Activated T-cell treated with anti-CD3 and anti-CD28 coated beads for 48 hours (primary cell): ENCODE data around the gene RPS6KL1.

Experiments used
- DNase-seq: peaks from one replicate; pipeline ENCODE4 v3.0.0-alpha.2; 2020; ENCODE audit warnings: low read depth

Gene RPS6KL1, protein sequence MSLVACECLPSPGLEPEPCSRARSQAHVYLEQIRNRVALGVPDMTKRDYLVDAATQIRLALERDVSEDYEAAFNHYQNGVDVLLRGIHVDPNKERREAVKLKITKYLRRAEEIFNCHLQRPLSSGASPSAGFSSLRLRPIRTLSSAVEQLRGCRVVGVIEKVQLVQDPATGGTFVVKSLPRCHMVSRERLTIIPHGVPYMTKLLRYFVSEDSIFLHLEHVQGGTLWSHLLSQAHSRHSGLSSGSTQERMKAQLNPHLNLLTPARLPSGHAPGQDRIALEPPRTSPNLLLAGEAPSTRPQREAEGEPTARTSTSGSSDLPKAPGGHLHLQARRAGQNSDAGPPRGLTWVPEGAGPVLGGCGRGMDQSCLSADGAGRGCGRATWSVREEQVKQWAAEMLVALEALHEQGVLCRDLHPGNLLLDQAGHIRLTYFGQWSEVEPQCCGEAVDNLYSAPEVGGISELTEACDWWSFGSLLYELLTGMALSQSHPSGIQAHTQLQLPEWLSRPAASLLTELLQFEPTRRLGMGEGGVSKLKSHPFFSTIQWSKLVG

DNA sequence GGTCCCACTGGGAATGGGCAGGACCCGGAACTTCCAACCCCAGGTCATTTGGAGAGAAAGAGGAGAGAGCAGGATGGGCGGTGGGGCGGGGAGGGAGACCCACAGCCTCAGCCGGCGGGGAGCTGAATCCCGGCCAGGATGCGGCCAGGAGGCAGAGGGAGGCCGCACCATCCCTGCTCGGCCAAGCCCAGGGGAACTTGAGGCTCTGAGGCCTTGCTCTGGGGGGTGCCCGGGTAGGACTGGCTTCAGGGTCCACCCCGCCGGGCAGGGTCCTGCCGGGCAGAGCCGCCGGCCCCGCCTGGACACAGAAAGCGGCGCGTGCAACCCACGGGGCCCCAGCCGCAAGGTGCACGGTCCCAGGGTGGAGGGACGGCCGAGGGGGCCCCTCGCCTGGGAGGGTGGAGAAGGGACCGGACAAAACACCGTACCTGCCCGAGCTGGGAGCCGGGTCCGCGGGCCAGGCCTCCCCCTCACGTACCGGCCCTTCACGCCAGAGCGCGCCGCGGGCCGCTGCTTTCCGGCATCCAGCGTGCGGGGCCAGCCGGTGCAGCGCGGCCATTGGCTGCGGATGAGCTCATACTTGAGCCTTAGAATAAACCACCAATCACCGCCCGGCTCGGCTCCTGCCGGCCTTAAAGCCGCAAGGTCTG lies at the start of gene RPS6KL1:
Gene RPS6KL1 (minus strand): TSS at position 509 of the 650 bp plus-strand sequence. CDS start 1,719 bp downstream, outside the sequence.
- DNase-seq, result peak; percentile 77

DNA sequence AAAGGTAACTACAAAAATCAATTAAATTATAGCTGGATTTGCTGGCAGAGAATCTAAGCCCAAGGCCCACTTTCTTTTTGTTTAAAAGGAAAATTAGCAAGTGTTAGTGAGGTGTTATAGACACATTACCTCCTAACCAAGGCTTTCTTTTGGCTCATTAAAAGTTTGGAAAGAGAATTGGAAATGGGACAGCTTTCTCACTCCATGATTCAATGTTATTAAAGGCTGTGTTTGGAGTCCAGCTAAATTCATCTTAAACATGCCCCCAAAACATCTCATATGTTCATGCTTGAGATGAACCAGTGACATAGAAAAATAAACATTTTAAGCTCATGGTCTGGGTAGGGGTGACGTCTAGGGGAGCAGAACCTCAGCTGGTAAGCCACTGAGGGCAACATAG lies 45.8 kb upstream of the RPS6KL1 start:
- DNase-seq, result no peak

DNA sequence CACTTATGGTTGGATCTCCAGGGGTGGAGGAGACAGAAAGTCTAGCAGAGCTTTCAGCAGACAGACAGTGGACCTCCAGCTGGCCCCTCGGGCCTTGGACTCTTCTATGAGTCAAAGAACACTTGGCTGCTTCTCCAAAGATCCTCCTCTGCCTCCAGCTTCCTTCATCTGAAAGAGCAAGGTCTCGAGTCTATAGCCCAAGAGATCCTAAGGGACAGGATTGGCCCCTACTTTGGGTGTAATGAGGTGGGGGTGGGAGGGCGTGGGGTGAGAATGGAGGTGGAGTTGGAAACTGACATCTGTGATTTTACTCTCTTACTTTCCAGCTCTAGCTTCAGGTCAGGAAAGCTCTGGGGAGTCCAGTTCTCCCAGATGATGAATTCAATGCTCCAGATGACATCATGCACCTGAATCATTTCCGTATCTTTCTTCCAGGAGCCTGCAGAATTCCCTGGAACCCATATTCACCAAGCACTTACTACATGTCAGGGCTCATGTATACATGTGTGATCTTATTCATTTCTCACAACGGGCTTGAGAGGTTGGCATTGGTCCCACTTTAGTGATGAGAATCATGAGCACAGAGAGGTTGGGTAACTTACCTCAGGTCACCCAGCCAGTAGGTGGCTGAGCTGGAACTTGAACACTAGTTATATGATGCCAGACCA lies 42.6 kb upstream of the RPS6KL1 start:
- DNase-seq, result no peak

DNA sequence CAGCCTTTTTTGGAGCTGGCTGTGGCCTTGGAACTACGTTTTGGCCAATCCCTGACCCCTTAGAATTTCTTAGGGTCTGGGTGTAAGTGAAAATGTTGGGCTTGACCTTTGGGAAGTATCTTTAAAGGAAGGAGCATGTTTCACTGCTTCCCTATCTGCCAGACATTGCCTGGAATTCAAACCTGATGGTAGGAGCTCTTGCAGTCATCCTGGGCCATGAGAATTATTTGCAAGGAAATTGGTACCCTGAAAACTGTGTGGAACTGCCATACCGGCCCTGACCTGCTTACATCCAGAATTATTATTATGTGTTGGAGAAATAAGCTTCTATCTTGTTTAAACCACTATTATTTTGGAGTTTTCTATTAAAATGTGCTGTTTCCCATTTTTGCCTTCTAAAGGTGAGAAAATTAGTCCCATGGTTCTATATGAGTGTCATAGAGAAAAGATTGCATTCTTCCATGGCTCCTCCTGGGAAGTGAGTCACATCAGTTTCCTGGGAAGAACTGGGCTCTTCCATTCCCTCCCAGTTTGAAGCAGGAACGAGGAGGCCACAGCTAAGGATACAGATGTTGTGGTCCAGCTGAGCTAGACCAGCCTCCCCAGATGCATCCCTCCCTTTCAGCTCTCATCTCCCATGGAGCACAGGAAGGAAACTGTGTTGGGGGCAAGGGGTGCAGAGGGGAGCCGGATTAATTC lies 41.9 kb upstream of the RPS6KL1 start:
- no peak for DNase-seq

DNA sequence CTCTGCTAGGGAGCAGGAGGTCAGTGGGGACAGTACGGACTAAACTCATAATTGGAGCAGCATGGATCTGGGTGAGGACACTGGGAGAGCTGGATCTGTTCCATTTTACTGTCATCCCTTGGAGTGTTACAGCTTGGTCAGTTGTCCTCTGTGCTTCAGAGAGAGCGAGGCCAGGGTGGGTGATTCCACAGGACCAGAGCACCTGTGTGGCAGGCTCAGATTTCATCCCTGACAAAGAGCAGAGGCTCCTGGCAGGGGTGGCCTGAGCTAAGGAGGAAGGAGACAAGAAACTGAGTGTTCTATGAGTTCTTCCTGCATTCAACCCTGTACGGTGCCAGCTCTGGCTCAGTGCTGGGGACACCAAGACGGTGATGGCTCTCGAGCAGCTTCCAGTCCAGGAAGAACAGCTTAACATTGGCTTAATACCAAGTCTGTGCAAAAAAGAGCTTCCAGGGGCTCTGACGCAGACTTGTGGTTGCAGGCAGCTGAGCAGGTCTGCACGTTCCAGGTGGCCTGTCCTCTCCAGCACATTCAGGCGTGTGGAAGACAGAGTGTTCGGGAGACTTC lies 40.7 kb upstream of the RPS6KL1 start:
- DNase-seq, result no peak

DNA sequence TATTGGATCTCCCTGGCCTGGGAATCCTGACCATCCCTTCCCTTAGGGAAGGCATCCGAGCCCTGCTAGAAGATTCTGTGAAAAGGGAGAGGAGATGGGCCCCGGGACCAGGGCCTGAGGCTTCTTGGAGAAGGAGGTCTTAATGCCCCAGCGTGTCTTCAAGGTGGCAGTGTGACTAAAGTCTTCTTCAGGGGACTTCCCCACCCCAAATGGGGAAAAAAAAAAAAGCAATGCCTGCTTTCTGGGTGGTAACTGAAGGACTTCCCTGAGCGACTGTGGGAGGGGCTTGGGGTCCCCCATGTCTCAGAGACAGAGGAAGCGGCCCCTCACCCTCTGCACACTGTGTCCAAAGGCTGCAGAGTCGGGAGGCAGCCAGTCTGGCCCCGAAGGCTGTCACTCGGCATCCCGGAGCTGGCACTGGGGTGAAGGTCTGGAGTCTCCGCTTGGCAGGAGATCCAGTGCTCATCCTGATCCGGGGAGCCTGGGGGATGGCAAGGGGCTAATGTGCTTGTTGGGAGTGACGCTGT lies 40.2 kb upstream of the RPS6KL1 start:
- DNase-seq, result no peak

DNA sequence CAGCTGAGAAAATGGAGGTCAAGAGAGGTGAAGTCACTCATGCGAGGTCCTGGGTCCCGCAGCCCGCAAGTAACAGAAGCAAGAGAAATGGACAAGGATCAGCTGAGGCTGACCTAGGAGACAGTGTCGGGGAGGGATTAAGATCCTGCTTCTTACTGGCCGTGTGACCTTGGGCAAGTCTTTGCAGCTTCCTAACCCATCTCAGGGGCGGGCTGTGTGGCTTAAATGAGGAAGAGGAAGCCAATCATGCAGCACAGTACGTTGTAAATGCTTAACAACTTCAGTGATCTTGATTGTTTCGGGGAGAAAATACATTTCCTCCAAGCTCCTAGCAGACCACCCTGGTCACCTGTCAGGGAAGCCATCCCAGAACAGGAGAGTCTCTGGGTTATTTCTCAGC lies 39.4 kb upstream of the RPS6KL1 start:
- DNase-seq, result no peak

DNA sequence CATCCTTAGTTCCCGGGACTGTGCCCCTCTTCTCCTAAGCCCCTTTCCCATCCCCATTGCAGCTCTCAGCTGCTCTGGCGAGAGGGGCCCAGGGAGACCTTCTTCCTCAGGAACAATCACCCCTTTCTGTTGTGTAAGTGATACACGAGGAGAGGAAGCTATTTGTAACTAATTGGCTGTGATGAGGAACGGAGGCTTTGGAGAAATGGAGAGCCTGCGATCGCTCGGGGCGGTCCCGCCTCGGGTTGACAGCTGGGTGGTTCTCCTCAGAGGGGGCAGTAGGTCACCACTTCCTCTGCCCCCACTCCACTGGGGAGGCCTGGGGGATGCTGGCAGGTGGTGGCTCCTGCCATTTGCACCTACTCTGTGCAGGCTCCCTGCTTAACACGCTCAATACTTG lies 39.0 kb upstream of the RPS6KL1 start:
- no peak for DNase-seq

DNA sequence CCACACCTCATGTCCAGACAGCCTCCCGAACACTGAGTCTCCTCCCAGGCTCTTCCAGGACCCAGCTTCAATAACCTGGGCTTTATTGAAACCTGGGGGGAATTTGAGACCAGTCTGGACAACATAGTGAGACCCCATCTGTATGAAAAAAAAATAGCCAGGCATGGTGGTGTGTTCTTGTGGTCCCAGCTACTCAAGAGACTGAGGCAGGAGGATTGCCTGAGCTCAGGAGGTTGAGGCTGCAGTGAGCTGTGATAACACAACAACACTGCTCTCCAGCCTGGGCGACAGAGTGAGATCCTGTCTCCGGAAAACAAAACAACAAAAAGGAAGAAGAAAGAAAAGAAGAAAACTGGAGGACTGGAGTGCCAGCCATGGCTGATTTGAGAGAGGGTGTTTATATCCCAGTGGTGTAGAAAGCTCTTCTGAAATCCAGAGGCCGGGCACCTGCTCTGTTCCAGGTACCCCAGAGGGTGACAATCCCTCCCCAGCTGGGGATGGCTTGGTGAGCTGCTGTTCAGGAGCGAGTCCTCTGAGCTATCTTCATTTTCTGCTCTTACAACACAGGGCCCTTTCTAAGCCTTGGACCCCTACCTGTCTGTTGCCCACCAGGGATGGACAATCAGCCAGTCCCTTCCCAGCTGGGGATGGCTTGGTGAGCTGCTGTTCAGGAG lies 38.3 kb upstream of the RPS6KL1 start:
- DNase-seq, result no peak

DNA sequence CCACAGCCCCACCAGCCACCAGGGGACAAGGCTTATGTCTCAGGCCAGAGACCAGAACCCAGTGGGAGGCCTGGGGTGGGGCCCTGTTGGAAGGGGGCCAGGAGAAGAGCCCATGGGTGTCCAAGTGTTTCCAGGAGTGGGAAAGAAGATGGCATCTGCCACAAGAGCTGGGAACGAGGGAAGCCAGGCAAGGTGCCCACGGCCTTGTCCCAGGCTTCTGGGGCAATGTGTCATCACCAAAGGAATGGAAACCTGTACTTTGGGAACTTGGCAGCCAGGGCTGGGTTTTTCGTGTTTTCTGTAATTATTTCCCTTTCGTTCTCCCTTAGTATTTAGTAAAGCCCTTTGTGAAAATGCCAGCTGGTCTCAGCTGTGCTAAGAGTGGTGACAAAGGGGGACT lies 37.7 kb upstream of the RPS6KL1 start:
- DNase-seq, result no peak

DNA sequence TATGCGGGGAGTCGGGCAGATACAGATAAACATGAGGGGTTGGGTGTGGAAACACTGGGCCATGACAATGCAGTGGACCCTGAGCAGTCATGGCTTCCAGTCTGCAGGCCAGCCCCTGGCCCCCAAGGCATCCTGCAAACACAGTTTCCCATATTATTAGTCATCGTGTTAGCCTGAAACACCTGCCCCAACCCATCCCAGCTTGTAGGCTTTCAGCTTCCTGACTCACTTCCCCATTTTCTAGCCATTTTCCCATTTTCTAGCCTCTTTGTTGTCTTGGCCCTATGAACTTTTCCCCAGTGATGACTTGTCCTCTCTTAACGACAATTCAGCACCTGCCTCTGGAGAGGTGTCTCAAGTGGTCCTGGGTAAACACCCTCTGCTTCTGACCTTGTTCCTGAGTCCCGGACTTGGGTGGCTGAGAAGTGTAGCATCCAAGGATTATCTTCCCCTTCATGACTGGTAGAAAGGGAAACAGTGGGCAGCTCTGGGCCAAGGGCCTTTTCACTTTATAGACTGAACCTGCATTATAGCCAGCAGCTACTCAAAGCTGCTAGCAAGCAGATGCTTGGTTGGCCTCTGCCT lies 36.6 kb upstream of the RPS6KL1 start:
- no peak for DNase-seq

DNA sequence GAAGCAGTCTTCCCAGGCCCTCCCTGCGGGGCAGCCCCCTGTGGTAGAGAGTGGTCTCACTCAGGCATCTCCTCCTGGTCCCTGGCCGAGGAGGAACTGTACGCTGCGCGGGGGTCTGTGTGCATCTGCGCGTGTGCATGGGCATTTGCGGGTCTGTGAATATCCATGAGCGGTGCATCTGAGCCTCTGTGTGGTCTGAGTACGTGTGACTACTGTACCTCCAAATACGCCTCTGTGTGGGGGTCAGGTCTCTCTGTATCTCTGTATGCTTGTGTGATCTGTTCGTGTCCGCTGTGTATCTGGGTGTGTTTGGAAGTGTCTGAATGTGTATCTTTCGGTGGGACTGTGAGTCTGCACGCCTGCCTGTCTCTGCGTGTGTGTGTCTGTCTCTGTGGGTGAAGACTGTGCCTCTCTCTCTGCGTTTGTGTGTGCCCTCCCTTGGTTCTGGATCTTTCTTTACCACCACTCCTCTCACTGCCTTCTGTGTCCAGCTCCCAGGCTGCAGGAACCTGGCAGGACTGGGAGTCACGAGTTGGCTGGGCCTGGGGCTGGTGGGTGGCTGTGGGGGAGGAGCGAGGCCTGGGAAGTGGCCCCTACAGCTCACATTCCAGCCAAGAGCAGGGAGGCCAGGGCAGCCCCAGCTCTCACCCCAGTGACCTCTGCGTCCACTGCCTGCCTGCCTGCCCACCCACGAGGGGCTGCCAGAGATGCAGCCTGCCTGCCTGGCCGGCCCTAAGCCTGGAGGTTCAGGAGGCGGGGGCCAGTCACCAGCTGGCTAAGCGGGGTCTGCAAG lies 33.4 kb upstream of the RPS6KL1 start:
- no peak for DNase-seq

DNA sequence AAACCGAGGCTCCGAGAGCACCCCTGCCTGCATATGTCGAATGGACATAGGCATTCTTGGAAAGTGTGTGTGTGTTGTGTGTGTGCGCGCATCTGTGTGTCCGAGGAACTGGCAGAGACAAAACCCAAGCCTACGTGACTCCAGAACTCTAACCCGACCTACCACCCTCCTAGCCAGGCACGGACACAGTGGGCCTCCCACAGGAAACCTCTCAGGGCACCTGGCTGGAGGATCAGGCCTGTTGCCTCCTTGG lies 32.9 kb upstream of the RPS6KL1 start:
- DNase-seq, result no peak

DNA sequence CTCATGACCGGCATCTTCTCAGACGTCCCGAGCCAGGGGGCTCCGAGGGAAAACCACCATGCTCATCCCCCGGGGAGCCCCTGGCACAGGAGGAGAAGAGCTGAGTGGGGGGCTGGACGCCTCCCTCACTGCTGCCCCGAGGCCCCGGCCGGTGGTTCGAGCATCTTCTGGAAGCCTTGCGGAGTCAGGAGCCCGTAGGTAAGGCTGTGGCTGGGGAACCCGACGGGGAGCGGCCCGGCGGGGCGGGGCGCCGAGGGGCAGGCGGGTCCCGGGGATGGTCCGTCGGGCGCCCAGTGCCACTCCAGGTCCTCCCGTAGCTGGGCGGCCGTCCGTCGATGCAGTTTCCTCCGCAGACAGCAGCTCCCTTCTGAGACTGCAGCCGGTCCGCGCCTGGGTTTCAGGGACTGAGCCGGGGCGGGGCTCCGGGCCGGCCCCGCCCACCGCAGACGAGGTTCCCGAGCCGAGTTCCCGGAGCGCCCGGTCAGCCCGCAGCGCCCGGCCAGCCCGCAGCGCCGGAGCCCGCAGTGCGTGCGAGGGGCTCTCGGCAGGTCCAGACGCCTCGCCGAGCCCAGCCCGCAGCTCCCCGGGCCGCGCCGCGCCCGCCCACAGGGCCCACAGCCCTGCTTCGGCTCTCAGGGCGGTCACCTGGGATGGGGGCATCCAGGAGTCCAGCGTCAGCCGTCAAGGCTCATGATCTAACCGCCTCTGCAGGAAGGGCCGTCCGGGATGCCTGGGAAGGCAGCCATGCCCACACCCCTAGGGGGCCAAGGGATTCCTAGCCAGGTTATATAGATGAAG lies 32.4 kb upstream of the RPS6KL1 start, which contains the start of gene PGF:
Gene PGF (minus strand): TSS at position 369 of the 798 bp plus-strand sequence. CDS start 355 bp downstream, at position 14.
- peak; percentile 30 for DNase-seq

DNA sequence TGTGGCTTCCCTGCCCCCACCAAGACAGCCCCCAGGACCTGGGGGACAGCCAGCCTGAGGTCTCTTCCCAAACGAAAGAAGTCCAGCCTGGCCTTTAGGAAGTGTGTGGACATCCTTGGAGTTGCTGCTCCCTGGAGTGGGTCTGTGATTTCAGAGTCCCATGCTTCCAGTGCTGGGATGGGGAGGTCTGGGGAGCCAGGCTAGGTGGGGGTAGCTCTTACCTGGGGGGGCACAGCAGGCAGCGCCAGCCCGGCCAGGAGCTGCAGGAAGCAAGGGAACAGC lies 31.8 kb upstream of the RPS6KL1 start:
- no peak for DNase-seq

DNA sequence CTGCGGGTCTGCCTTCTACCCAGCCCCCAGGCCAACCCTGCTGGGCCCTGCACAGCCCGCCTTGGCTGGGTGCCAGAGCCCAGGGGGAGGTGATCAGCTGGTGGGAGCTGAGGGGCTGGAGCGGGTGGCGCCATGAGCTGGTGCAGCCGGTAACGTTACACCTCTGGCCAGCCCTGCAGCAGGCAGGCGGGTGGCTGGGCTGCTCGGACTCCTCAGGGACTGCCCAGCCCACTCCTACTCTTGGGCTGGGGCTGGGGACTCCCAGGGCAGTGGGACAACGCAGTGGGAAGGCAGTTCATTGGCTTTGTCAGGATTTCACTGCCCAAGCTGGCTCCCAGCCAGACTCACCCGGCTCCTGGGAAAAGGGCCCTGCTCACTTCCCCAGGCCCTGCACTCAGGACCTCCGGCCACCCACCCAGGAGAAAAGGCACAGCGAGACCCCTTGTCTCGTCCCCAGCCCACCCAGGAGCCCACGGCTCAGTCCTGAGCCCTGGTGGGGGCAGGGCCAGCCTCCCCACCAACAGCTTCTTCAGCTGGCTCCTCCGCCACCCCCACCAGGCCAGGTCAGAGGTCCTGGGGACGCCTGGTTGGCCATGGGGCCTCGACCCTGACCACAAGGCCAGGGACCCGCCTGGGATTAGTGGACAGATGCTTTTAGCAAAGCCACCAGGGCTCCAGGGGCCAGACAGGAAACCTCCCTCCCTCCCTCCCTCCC lies 31.3 kb upstream of the RPS6KL1 start:
- DNase-seq, result no peak

DNA sequence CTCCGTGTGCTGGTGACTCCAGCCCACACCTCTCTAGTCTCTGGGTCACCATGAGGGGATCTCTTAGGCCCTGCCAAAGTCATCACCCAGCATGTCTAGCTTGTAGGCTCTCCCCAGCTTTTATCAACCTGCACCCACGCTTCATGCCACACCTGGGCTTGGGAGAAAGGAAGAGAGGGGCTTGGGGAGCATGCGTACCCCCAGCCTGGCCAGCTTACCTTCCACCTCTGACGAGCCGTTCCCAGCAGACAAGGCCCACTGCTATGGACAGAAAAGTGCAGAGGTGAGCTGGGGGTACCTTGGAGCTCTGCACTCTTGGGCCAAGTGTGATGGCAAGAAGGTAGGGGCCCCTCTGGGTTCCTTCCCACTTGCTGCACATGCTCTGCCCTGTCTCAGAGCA lies 30.6 kb upstream of the RPS6KL1 start:
- DNase-seq, result no peak

DNA sequence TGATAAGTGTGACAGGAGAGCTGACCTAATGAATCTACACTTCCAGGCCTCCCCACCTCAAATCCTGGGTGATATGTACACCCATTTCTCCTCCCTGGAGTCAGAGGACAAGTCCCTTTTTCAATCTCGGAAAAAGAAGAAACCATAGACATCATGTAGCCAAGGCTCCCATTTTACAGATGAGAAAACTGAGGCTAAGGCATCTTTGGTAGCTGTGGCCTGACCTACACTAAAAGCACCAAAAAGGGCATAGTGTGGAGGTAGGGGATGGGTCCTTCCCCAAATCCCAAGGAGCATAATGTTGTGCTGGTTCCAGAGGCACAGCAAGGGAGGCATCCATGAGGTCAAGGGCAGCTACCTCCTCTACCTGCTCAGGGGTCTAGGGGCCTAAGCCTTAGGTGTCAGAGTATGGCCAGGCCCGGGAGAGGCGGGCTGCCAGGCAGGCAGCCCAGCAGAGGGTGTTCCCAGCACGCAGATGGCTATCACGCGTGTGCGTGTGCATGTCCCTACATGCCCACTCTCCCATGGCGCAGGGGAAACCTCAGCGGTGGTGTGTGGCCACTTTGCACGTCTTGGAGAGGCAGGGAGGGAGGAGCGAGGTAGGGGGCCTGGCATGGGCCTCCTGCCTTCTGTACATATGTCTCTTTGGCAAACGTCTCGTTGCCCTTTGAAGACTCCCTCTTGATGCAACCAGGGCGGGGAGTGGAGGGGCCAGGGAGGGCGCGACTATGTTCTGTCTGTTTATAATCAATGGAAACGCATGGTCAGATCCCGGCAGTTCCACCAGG lies 29.8 kb upstream of the RPS6KL1 start:
- DNase-seq, result no peak
